SK-N-MC (cell line): ENCODE data around the gene ZFYVE16.

Experiments used
- EZH2 ChIP-seq: fragments of 200-600 bp; sonication (generic); IDR thresholded peaks from one replicate; pipeline ENCODE4 v1.6.1; 2017; ENCODE audit warnings: antibody characterized with exemption
- FOXP2 ChIP-seq: optimal IDR thresholded peaks from 2 replicates; pipeline ENCODE3; 2011; ENCODE audit warnings: mild to moderate bottlenecking, moderate library complexity; ENCODE audit not compliant: insufficient read depth; ENCODE audit errors: extremely low read length, control extremely low read depth
- POLR2AphosphoS5 ChIP-seq: IDR thresholded peaks from 2 replicates; pipeline ENCODE4 v1.6.1; 2012; ENCODE audit warnings: mild to moderate bottlenecking, low read depth, low read length, borderline replicate concordance

GRCh38 chr5:80435476-80435875 is 27.6 kb downstream of the ZFYVE16 start:
- TF ChIP-seq POLR2AphosphoS5 (no peak), EZH2 (no peak), FOXP2 (no peak)
